ENCODE data around the gene HSD3B1. TPM values are rescaled to one million over a fixed set of nuclear protein-coding genes. Genes with fewer than 3 reads are reported as not detected.

Gene HSD3B1
- total RNA-seq, 1 experiment from 2014 or later: not detected

DNA sequence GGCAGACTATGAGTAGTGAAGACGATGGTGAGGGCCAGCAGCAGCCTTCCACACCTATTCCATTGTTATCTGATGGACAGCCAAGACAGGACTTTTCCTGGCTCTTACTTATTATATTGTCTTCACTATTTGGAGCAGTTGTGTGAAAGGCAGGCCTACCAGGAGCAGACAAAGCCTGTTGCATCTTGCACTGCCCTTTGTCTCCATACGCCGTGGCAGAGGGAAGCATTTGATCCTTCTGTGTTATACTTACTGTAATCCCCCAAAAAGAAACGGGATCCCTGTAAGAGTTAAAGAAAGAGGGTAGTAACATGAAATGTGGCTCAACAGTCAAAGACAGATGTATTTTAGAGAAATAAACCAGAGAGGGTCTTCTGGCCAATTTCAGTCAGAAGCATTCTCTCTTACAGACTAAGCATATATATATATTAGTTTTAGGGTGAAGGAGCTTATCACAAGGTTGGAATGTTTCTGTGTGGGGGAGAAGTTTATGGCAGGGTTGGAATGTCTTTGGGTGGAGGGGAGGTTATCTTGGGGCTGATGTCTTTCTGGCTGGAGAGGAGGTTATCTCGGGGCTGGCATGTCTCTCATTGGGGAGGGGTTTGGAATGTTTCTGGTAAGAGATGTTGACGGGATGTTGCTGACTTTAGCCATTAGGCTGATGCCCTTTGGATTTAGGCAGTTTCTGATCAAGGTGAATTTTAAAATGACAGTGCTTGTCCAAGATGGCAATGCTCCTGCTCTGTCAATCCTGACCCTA, 23.4 kb upstream of the HSD3B1 start:
- BruUV-seq (replicated peaks): no TSS peak
- in situ Hi-C loops (cut with HindIII; ENCODE audit: low pct_unique_long_range_greater_than_20kb, low sequenced_read_pairs) (no loop called here), intact Hi-C loops (cut with micrococcal nuclease; ENCODE audit: unreplicated experiment) (no loop called here)
- no peaks in the 10 kb centered on the region for H3K4me1 ChIP-seq (ENCODE audit: control insufficient read depth, insufficient read depth, low read length)
- TF ChIP-seq TCF7L2 (IDR thresholded peaks at IDR 0.05; ENCODE audit: low read depth, low read length): no peak
- TF ChIP-seq POLR2AphosphoS5 (IDR thresholded peaks at IDR 0.05; ENCODE audit: low read depth, low read length): no peak
- TF ChIP-seq, protein P1, sequence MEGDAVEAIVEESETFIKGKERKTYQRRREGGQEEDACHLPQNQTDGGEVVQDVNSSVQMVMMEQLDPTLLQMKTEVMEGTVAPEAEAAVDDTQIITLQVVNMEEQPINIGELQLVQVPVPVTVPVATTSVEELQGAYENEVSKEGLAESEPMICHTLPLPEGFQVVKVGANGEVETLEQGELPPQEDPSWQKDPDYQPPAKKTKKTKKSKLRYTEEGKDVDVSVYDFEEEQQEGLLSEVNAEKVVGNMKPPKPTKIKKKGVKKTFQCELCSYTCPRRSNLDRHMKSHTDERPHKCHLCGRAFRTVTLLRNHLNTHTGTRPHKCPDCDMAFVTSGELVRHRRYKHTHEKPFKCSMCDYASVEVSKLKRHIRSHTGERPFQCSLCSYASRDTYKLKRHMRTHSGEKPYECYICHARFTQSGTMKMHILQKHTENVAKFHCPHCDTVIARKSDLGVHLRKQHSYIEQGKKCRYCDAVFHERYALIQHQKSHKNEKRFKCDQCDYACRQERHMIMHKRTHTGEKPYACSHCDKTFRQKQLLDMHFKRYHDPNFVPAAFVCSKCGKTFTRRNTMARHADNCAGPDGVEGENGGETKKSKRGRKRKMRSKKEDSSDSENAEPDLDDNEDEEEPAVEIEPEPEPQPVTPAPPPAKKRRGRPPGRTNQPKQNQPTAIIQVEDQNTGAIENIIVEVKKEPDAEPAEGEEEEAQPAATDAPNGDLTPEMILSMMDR (IDR thresholded peaks at IDR 0.05): no peak
- TF ChIP-seq, protein P2, sequence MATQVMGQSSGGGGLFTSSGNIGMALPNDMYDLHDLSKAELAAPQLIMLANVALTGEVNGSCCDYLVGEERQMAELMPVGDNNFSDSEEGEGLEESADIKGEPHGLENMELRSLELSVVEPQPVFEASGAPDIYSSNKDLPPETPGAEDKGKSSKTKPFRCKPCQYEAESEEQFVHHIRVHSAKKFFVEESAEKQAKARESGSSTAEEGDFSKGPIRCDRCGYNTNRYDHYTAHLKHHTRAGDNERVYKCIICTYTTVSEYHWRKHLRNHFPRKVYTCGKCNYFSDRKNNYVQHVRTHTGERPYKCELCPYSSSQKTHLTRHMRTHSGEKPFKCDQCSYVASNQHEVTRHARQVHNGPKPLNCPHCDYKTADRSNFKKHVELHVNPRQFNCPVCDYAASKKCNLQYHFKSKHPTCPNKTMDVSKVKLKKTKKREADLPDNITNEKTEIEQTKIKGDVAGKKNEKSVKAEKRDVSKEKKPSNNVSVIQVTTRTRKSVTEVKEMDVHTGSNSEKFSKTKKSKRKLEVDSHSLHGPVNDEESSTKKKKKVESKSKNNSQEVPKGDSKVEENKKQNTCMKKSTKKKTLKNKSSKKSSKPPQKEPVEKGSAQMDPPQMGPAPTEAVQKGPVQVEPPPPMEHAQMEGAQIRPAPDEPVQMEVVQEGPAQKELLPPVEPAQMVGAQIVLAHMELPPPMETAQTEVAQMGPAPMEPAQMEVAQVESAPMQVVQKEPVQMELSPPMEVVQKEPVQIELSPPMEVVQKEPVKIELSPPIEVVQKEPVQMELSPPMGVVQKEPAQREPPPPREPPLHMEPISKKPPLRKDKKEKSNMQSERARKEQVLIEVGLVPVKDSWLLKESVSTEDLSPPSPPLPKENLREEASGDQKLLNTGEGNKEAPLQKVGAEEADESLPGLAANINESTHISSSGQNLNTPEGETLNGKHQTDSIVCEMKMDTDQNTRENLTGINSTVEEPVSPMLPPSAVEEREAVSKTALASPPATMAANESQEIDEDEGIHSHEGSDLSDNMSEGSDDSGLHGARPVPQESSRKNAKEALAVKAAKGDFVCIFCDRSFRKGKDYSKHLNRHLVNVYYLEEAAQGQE (IDR thresholded peaks at IDR 0.05; ENCODE audit: insufficient read depth in 1 of 2, low read depth in 2 of 2, low read length in 1 of 2): no peak
- no peak for TF ChIP-seq SIN3A (IDR thresholded peaks at IDR 0.05; ENCODE audit: borderline replicate concordance, insufficient read depth, low read depth, low read length)
- no peak overlapping the region for H3K27ac ChIP-seq (ENCODE audit: low read length)
- no peaks in the 10 kb centered on the region for H3K36me3 ChIP-seq (ENCODE audit: control insufficient read depth, insufficient read depth, low read length)
- no peak for ATAC-seq
- H3K27me3 ChIP-seq (ENCODE audit: control insufficient read depth, insufficient read depth, low read length): no peaks in the 10 kb centered on the region; the same call in 1 of the 2 replicates
- H3K9me3 ChIP-seq (ENCODE audit: control insufficient read depth, insufficient read depth, low read depth, low read length): no peaks in the 10 kb centered on the region
- POLR2A ChIA-PET: no interaction called here
- H3K4me3 ChIP-seq (ENCODE audit: low read depth in 2 of 2, low read length in 2 of 2): no peak overlapping the region
- CTCF ChIA-PET: no interaction called here
- DNase-seq (ENCODE audit: low read depth, low spot score): no peak

DNA sequence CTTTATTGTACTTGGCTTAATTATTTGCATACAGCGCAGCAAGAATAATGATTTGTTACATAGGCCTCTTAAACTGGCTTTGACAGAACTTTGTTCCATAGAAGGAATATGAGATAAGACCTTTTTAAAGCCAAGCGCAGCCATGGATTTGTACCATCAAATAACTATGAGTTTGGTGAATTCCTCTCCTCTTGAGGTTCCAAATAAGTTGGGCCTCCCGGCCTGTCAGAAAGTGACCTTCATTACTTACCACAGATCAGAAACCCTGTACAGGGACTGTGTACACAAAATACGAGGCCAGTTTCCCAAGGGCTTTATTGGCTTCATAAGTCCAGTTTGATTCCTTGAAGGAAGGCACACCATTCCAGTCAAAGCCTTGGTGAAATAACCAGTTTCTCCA, 21.8 kb upstream of the HSD3B1 start:
- Histone ChIP-seq H3K4me1 (ENCODE audit: control insufficient read depth, insufficient read depth, low read length) (no peaks in the 10 kb centered on the region), H3K36me3 (ENCODE audit: control insufficient read depth, insufficient read depth, low read length) (no peaks in the 10 kb centered on the region), H3K9me3 (ENCODE audit: control insufficient read depth, insufficient read depth, low read depth, low read length) (no peaks in the 10 kb centered on the region), H3K4me3 (ENCODE audit: low read depth in 2 of 2, low read length in 2 of 2) (no peak overlapping the region), H3K27ac (ENCODE audit: low read length) (no peak overlapping the region), H3K27me3 (ENCODE audit: control insufficient read depth, insufficient read depth, low read length) (peaks cover 2% of the 10 kb centered on the region; the same call in 1 of the 2 replicates)
- ChIA-PET CTCF (no interaction called here), POLR2A (no interaction called here)
- intact Hi-C loops (cut with micrococcal nuclease; ENCODE audit: unreplicated experiment): no loop called here
- ATAC-seq (no peak), DNase-seq (ENCODE audit: low read depth, low spot score) (no peak)
- BruUV-seq (replicated peaks): no TSS peak
- TF ChIP-seq, protein P1 (IDR thresholded peaks at IDR 0.05): no peak
- TF ChIP-seq POLR2AphosphoS5 (IDR thresholded peaks at IDR 0.05; ENCODE audit: low read depth, low read length): no peak
- TF ChIP-seq, protein P2 (IDR thresholded peaks at IDR 0.05; ENCODE audit: insufficient read depth in 1 of 2, low read depth in 2 of 2, low read length in 1 of 2): no peak
- TF ChIP-seq TCF7L2 (IDR thresholded peaks at IDR 0.05; ENCODE audit: low read depth, low read length): no peak
- no peak for TF ChIP-seq SIN3A (IDR thresholded peaks at IDR 0.05; ENCODE audit: borderline replicate concordance, insufficient read depth, low read depth, low read length)
- in situ Hi-C loops (cut with HindIII; ENCODE audit: low pct_unique_long_range_greater_than_20kb, low sequenced_read_pairs): no loop called here
